HG02938 (cell line): Measurements from ENCODE around the gene UBAP1L.
A peak's percentile ranks its signal among the peaks of the same experiment; 100 is the strongest.
"Not testable (repeated sequence)": the region's sequence is repeated elsewhere in the genome, so short reads cannot be mapped to it uniquely, and the experiment has no call there.

ENCODE experiments used
- ATAC-seq: cut with Tn5 transposase; IDR thresholded peaks from one replicate; pipeline ENCODE4 v1.9.1; 2021; ENCODE audit warnings: mild to moderate bottlenecking, moderate library complexity; ENCODE audit not compliant: unreplicated experiment

The UBAP1L gene

GRCh38 chr15:65115086-65115485 is at the start of gene UBAP1L:
Gene UBAP1L, minus strand, starts transcription at chr15:65115200. Its CDS starts 8,985 bp downstream, at chr15:65106215.
- no peak for ATAC-seq

- no peak for ATAC-seq
Observed at GRCh38 chr15:65164139-65164538, 49.1 kb upstream of the UBAP1L start.

- ATAC-seq = no peak
Observed at GRCh38 chr15:65163041-65163440, 48.0 kb upstream of the UBAP1L start.

GRCh38 chr15:65156692-65157091 is 41.7 kb upstream of the UBAP1L start:
- ATAC-seq = no peak

- no peak for ATAC-seq
Observed at GRCh38 chr15:65154720-65155119, 39.7 kb upstream of the UBAP1L start.

- no peak for ATAC-seq
Observed at GRCh38 chr15:65147902-65148301, 32.9 kb upstream of the UBAP1L start.

GRCh38 chr15:65146438-65146837 is 31.4 kb upstream of the UBAP1L start:
- no peak for ATAC-seq

- ATAC-seq = not testable (repeated sequence)
Observed at GRCh38 chr15:65138631-65139030, 23.6 kb upstream of the UBAP1L start.

- not testable (repeated sequence) for ATAC-seq
Observed at GRCh38 chr15:65137893-65138292, 22.9 kb upstream of the UBAP1L start.

- not testable (repeated sequence) for ATAC-seq
Observed at GRCh38 chr15:65137089-65137488, 22.1 kb upstream of the UBAP1L start.

- ATAC-seq = no peak
Observed at GRCh38 chr15:65134538-65134937, 19.5 kb upstream of the UBAP1L start.

- ATAC-seq = peak; percentile 85
Observed at GRCh38 chr15:65133548-65134200, 18.7 kb upstream of the UBAP1L start, which contains the start of gene PDCD7. Gene PDCD7, minus strand, starts transcription at chr15:65133808. Its CDS starts 27 bp downstream, at chr15:65133781.

GRCh38 chr15:65132878-65133547 is 18.0 kb upstream of the UBAP1L start:
- peak; percentile 39 for ATAC-seq

GRCh38 chr15:65130941-65131340 is 15.9 kb upstream of the UBAP1L start:
- ATAC-seq = no peak

GRCh38 chr15:65115542-65115941 is 542 bp upstream of the UBAP1L start:
- no peak for ATAC-seq

GRCh38 chr15:65110676-65111292 is 4.2 kb downstream of the UBAP1L start:
- ATAC-seq = no peak

- no peak for ATAC-seq
Observed at GRCh38 chr15:65106011-65106590, 8.9 kb downstream of the UBAP1L start.

GRCh38 chr15:65105038-65105437 is 10.0 kb downstream of the UBAP1L start:
- ATAC-seq = no peak

GRCh38 chr15:65102912-65103311 is 12.1 kb downstream of the UBAP1L start:
- no peak for ATAC-seq

GRCh38 chr15:65101891-65102708 is 12.9 kb downstream of the UBAP1L start:
- ATAC-seq = no peak

GRCh38 chr15:65101411-65101890 is 13.5 kb downstream of the UBAP1L start:
- ATAC-seq = no peak
